Neural cell (in vitro differentiated cells): ENCODE measurements around the gene COG1.

ENCODE experiments used
- CTCF ChIP-seq: fragments of 450-650 bp; IDR thresholded peaks from 2 replicates; pipeline ENCODE4 v1.5.1; 2014; ENCODE audit warnings: antibody characterized with exemption, mild to moderate bottlenecking, moderate library complexity; ENCODE audit not compliant: poor library complexity, severe bottlenecking
- EP300 ChIP-seq: fragments of 450-650 bp; conservative IDR thresholded peaks from 2 replicates; pipeline ENCODE4 v1.6.1; 2014; ENCODE audit warnings: antibody characterized with exemption, mild to moderate bottlenecking, moderate library complexity; ENCODE audit not compliant: poor library complexity, severe bottlenecking
- MXI1 ChIP-seq: fragments of 450-650 bp; conservative IDR thresholded peaks from 2 replicates; pipeline ENCODE4 v1.6.1; 2014; ENCODE audit warnings: antibody characterized with exemption, mild to moderate bottlenecking; ENCODE audit not compliant: poor library complexity, severe bottlenecking
- POLR2AphosphoS5 ChIP-seq: IDR thresholded peaks from 2 replicates; pipeline ENCODE4 v1.6.1; 2012
- RAD21 ChIP-seq: fragments of 450-650 bp; conservative IDR thresholded peaks from 2 replicates; pipeline ENCODE4 v1.6.1; 2014; ENCODE audit warnings: antibody characterized with exemption, mild to moderate bottlenecking, moderate library complexity
- REST ChIP-seq: IDR thresholded peaks from 2 replicates; pipeline ENCODE4 v1.6.1; 2012; ENCODE audit warnings: borderline replicate concordance
- SMC3 ChIP-seq: fragments of 450-650 bp; conservative IDR thresholded peaks from 2 replicates; pipeline ENCODE4 v1.6.1; 2014; ENCODE audit warnings: antibody characterized with exemption, mild to moderate bottlenecking, moderate library complexity; ENCODE audit not compliant: poor library complexity
- TAF1 ChIP-seq: IDR thresholded peaks from 2 replicates; pipeline ENCODE4 v1.6.1; 2012; ENCODE audit warnings: low read depth

- TF ChIP-seq CTCF: peak; percentile 48
- TF ChIP-seq MXI1: peak; percentile 72
- no peak for TF ChIP-seq REST
- no peak for TF ChIP-seq RAD21
- peak; percentile 29 for TF ChIP-seq EP300
- TF ChIP-seq TAF1: peak; percentile 46
- peak; percentile 52 for TF ChIP-seq SMC3
- peak; percentile 89 for TF ChIP-seq POLR2AphosphoS5
Observed at GRCh38 chr17:73231841-73232586, 39.2 kb downstream of the COG1 start.
